Adrenal gland (tissue), 12 donors: ENCODE results near the gene DOCK4. TPM values are rescaled to one million over a fixed set of nuclear protein-coding genes. Genes with fewer than 3 reads are reported as not detected.
A peak's percentile ranks its signal among the peaks of the same experiment; 100 is the strongest.

Experiments
- DNase-seq, 7 donors: peaks; one replicate each; pipeline ENCODE4 v3.0.0-alpha.2; 2019 to 2020
- H3K27ac ChIP-seq, 5 donors: fragments of 200-600 bp; sonication (generic) in 4 of 5; 1 replicate in 3 of 5; 2 replicates in 2 of 5; pipeline versions ENCODE4 v1.5.1 to v1.8.0; 2016 to 2020; ENCODE audit warnings: mild to moderate bottlenecking in 1 of 5
- H3K27me3 ChIP-seq: fragments of 200-600 bp; 2 replicates; pipeline ENCODE4 v1.8.0; 2021
- H3K36me3 ChIP-seq, 2 donors: fragments of 200-600 bp; replicated peaks in 1 of 2; 1 replicate in 1 of 2; 2 replicates in 1 of 2; pipeline versions ENCODE4 v1.5.1 to v1.8.0; 2018 to 2022
- H3K4me1 ChIP-seq, 2 donors: fragments of 200-600 bp; replicated peaks in 1 of 2; 1 replicate in 1 of 2; 2 replicates in 1 of 2; pipeline versions ENCODE4 v1.5.1 to v1.8.0; 2018 to 2021
- H3K4me3 ChIP-seq, 4 donors: fragments of 200-600 bp; sonication (generic) in 3 of 4; one replicate each; pipeline ENCODE4 v1.5.1; 2016 to 2018
- H3K9me3 ChIP-seq, 3 donors: fragments of 200-600 bp; sonication (generic) in 1 of 3; replicated peaks in 1 of 3; 1 replicate in 2 of 3; 2 replicates in 1 of 3; pipeline versions ENCODE4 v1.5.1 to v1.8.0; 2016 to 2021
- CTCF ChIP-seq, 6 experiments: fragments of 450-650 bp in 4 of 6; fragments of 200-600 bp in 2 of 6; sonication (generic) in 1 of 6; IDR thresholded peaks; 1 replicate in 5 of 6; 2 replicates in 1 of 6; pipeline versions ENCODE4 v1.5.1 to v1.8.0; 2016 to 2021; ENCODE audit warnings: antibody characterized with exemption in 6 of 6, mild to moderate bottlenecking in 2 of 6, moderate library complexity in 1 of 6
- POLR2A ChIP-seq, 2 donors: fragments of 450-650 bp; IDR thresholded peaks; one replicate each; pipeline ENCODE4 v1.6.1; 2017; ENCODE audit warnings: antibody characterized with exemption in 2 of 2, mild to moderate bottlenecking in 2 of 2, moderate library complexity in 1 of 2
- WGBS, 4 donors: extraction: QIAGEN DNeasy Blood & Tissue Kit in 2 of 4; methylation state at CpG; one replicate each; pipeline versions ENCODE4 v1.1.5 to v1.1.7; 2013 to 2017; 5-methylcytosine and 5-hydroxymethylcytosine counted together
- intact Hi-C, 2 donors: fragments of 100-400 bp; cut with DNase I; formaldehyde crosslinking; loops; one replicate each; pipeline versions ENCODE4 v1.14.1 to v1.15.0; 2022 to 2023
- polyA plus RNA-seq, 3 donors: library from polyadenylated mRNA; stranded (reverse); fragments of 200-250 nt in 2 of 3; fragments of 350-450 nt in 1 of 3; fragmentation: Illumina TruSeq in 1 of 3; extraction: RNeasy Lipid Tissue Mini Kit (QIAGEN cat#74804) in 1 of 3; gene quantifications; one replicate each; pipeline ENCODE4 v1.2.3, GENCODE V29; 2013 to 2014
- total RNA-seq, 9 donors: library from RNA; depleted of rRNA in 4 of 9; stranded (reverse); fragments of >200 nt in 4 of 9; fragments of 120-200 nt in 1 of 9; fragmentation: NEBNext Ultra II Directional in 1 of 9; extraction: Animal tissue kit (Norgen Biotek cat#: 25700) in 1 of 9; gene quantifications; one replicate each; pipeline versions ENCODE4 v1.1.0 to v1.2.4, GENCODE V29; 2013 to 2023
- donor health status: healthy with polysubstance abuse.
- donor health status: Bipolar disorder and iron deficiency.
- donor health status: DM: yes; HTN: yes; CAD: no.
- donor health status: DM: no; HTN: no; CAD: no.
- donor health status: DM: no; HTN: no; CAD: no.
- donor health status: DM: yes; HTN: yes; CAD: no.

The DOCK4 gene
- total and polyA plus RNA-seq, 12 donors: 6.2 to 37.6 (median 21.1) TPM

DNA sequence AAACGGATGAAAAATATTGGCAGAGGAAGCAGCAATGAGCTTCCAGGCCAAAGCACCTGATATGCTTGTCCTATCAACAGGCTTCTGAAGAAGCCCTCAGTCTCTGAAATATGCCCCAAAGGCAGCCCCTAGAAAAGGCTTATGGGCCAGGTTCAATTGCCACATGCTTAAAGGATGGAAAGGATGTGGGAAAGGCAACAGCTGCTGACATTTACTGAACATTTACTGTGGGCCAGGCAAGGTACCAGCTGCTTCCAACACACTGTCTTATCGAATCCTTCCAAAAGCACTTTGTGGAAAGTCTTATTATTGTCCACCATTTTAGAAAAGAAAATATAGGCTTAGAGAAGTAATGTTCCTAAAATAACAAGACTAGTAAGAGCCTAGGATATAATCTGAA lies 56.5 kb downstream of the DOCK4 start:
- no peak for TF ChIP-seq CTCF (IDR thresholded peaks at IDR 0.05)
- TF ChIP-seq POLR2A (IDR thresholded peaks at IDR 0.05): no peak
- Histone ChIP-seq H3K4me3 (no peak overlapping the region), H3K4me1 (no peaks in the 10 kb centered on the region), H3K9me3 (no peaks in the 10 kb centered on the region), H3K36me3 (no peaks in the 10 kb centered on the region), H3K27ac (no peak overlapping the region), H3K27me3 (no peaks in the 10 kb centered on the region)
- intact Hi-C loops: no loop called here
- no peak for DNase-seq
- WGBS, 4 donors: 76 to 83% (median 81%) methylated on average over 2 of the region's 2 CpGs

DNA sequence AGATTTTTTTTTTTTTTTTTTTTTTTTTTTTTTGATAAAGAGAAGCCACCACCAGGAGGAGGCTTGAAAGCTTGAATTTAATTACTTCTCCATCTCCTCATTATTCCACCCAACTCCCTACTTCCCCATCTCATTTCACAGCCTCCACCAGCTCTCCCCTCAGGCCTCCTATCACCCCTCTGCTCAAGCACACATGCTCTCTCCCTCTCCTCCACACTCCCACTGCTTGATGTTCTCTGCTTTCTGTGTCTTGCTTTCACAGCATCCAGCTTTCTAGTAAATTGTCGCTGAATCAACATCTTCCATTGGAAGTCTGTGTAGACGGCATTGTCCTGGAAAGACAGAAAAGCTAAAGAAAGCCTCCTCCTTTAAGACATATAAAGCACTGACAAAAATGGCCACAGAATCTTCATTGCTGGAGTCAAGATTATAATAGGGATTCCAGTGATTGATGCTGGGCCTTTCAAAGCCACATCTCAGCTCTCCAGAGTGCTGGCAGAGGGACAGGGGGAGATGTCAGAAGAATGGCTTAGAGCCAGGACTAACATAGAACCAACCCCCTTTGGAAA lies 58.3 kb downstream of the DOCK4 start:
- 92 to 95% (median 93%) methylated on average over 2 of the region's 2 CpGs for whole genome bisulfite sequencing, 4 donors
- H3K36me3 ChIP-seq: no peaks in the 10 kb centered on the region
- TF ChIP-seq POLR2A (IDR thresholded peaks at IDR 0.05) (no peak), CTCF (IDR thresholded peaks at IDR 0.05) (peak in 1 of 6 experiments; percentile 10)
- H3K27ac ChIP-seq: no peak overlapping the region
- DNase-seq: no peak
- H3K4me1 ChIP-seq: no peaks in the 10 kb centered on the region
- H3K27me3 ChIP-seq: no peaks in the 10 kb centered on the region
- intact Hi-C loops: no loop called here
- H3K9me3 ChIP-seq: no peaks in the 10 kb centered on the region
- H3K4me3 ChIP-seq: no peak overlapping the region

- intact Hi-C loops: no loop called here
- no peak for DNase-seq
- no peaks in the 10 kb centered on the region for H3K36me3 ChIP-seq
- H3K9me3 ChIP-seq: no peaks in the 10 kb centered on the region
- 90 to 94% (median 93%) methylated on average over 5 of the region's 5 CpGs for WGBS, 4 donors
- no peaks in the 10 kb centered on the region for H3K27me3 ChIP-seq
- no peak overlapping the region for H3K27ac ChIP-seq
- no peak overlapping the region for H3K4me3 ChIP-seq
- TF ChIP-seq POLR2A (IDR thresholded peaks at IDR 0.05): no peak
- H3K4me1 ChIP-seq: no peaks in the 10 kb centered on the region
Measured at GRCh38 chr7:112145206-112145605, 61.0 kb downstream of the DOCK4 start.

DNA sequence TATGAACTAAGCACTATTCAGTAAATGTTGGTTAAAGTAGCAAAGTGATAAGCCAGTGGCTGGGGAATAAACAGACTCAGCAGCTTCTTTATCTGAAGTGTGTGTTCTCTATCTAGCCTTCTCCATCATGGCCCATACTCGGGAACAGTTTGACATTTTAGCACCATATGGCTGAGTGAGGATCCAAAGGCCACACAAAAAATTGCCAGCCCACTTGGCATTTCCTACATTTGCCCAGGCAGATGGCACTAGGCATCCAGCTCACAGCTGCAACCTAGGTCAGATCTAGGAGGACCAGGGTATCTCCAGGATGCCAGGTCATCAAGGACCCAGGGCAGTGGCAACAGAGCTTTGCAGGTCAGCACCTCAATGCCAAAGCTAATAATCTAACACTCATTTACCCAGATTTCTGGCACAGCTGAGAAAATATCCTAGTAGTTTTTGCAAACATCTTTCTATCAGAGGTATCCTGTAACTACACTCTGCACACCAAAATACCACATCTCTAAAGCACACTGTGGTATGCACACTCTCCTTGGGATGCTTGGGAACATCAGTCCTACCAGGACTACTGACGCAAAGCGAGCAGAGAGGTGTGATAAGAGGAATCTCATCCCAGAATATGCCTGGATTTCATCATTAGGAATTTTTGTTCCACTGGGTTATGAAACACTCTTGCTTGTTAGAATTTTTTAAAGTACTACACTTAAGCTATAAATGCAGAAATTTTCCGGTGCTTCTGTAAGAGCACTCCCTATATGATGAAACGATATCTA lies 61.7 kb downstream of the DOCK4 start:
- Histone ChIP-seq H3K36me3 (no peaks in the 10 kb centered on the region), H3K4me1 (no peaks in the 10 kb centered on the region), H3K27ac (no peak overlapping the region), H3K4me3 (no peak overlapping the region), H3K27me3 (no peaks in the 10 kb centered on the region), H3K9me3 (no peaks in the 10 kb centered on the region)
- TF ChIP-seq CTCF (IDR thresholded peaks at IDR 0.05): no peak
- no peak for TF ChIP-seq POLR2A (IDR thresholded peaks at IDR 0.05)
- DNase-seq: no peak
- intact Hi-C loops: no loop called here
- 77 to 89% (median 84%) methylated on average over 5 of the region's 5 CpGs for WGBS, 4 donors

GRCh38 chr7:112143582-112143981 lies 62.6 kb downstream of the DOCK4 start:
- intact Hi-C loops: no loop called here
- Histone ChIP-seq H3K4me1 (no peaks in the 10 kb centered on the region), H3K4me3 (no peak overlapping the region), H3K27ac (no peak overlapping the region), H3K27me3 (no peaks in the 10 kb centered on the region), H3K9me3 (no peaks in the 10 kb centered on the region), H3K36me3 (no peaks in the 10 kb centered on the region)
- DNase-seq: no peak
- WGBS, 4 donors: 69 to 85% (median 77%) methylated on average over 4 of the region's 4 CpGs
- TF ChIP-seq CTCF (IDR thresholded peaks at IDR 0.05) (no peak), POLR2A (IDR thresholded peaks at IDR 0.05) (no peak)
